ENCODE measurements around the gene LAMB1.

DNA sequence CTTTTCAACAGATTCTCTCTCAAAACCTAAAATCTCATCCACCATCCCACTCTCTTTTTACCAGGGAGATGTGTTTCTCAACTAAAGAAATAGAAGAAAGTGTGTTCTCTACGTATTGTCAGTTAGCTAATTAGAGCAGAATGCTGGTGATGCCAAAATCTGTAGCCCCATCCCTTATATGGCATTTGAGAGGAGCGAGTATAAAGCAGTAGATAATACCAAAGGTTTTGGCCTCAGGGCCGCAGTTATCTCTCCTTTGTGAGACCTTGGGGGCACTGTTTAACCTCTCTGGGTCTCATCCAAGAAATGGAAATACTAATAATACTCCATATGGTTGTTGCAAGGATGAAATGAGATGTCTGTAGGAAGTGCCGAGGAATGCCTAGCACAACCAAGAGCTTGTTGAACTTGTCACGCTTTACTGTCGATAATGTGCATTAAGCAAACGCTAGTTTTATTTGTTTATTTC, 112.4 kb downstream of the LAMB1 start:
- TF ChIP-seq, protein P1, sequence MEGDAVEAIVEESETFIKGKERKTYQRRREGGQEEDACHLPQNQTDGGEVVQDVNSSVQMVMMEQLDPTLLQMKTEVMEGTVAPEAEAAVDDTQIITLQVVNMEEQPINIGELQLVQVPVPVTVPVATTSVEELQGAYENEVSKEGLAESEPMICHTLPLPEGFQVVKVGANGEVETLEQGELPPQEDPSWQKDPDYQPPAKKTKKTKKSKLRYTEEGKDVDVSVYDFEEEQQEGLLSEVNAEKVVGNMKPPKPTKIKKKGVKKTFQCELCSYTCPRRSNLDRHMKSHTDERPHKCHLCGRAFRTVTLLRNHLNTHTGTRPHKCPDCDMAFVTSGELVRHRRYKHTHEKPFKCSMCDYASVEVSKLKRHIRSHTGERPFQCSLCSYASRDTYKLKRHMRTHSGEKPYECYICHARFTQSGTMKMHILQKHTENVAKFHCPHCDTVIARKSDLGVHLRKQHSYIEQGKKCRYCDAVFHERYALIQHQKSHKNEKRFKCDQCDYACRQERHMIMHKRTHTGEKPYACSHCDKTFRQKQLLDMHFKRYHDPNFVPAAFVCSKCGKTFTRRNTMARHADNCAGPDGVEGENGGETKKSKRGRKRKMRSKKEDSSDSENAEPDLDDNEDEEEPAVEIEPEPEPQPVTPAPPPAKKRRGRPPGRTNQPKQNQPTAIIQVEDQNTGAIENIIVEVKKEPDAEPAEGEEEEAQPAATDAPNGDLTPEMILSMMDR (IDR thresholded peaks at IDR 0.05; ENCODE audit: low read length): no peak
- TF ChIP-seq EZH2 (optimal IDR thresholded peaks at IDR 0.05; ENCODE audit: low read depth, low read length): no peak

Measured in MM.1S (cell line).